ENCODE results near the gene GCG. TPM values are rescaled to one million over a fixed set of nuclear protein-coding genes. Genes with fewer than 3 reads are reported as not detected.

Gene GCG
- total RNA-seq (2022; extraction: Qiagen RNA extraction; ENCODE audit: low read depth), result not detected in 5 replicates

DNA sequence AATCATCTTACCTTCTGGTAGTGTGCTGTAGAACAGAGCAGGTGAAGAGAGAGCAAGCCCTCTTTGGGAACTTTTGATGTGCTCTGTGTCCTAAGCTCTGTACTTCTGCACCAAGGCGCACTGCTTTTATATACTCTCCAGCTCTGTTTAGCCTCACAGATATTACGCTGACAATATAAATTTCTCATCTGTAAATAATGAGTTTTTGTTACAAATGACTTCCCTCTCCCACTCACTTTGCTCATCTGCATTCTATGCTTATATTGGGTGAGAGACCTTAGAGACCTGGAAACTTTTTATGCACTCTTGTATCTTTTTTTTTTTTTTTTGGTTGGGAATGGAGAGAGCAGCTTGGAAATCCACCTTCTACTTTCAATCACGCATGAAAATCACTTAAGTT, at the start of gene GCG:
Gene GCG, minus strand, starts transcription at position 101 of the 400 bp plus-strand sequence. CDS start 3,069 bp downstream, outside the sequence.

Other genes with a start within 250 kb of the GCG start
- gene DPP4, start 78.0 kb downstream of the GCG start, total RNA-seq (2022; extraction: Qiagen RNA extraction; ENCODE audit: low read depth), result 0.33 to 0.76 TPM (median 0.59 TPM) in 5 replicates
- gene FAP, start 91.2 kb upstream of the GCG start, total RNA-seq (2022; extraction: Qiagen RNA extraction; ENCODE audit: low read depth), result 0.12 TPM in 1 of 5 replicates, not detected in the others
- 0.95 to 1.9 TPM (median 1.3 TPM) in 5 replicates for gene IFIH1, start 166.4 kb upstream of the GCG start, total RNA-seq (2022; extraction: Qiagen RNA extraction; ENCODE audit: low read depth)
- 3.5 to 10.1 TPM (median 6.1 TPM) in 5 replicates for gene GCA, start 191.9 kb upstream of the GCG start, total RNA-seq (2022; extraction: Qiagen RNA extraction; ENCODE audit: low read depth)